Mesenchymal stem cell (in vitro differentiated cells and primary cell): ENCODE data around the gene KHNYN. TPM values are rescaled to one million over a fixed set of nuclear protein-coding genes. Genes with fewer than 3 reads are reported as not detected.

ENCODE experiments used
- DNase-seq: peaks from one replicate; pipeline ENCODE4 v3.0.0-alpha.2; 2013
- H2AFZ ChIP-seq: one replicate; pipeline ENCODE4 v1.6.1; 2013; ENCODE audit warnings: low read depth, mild to moderate bottlenecking, control low read depth, inconsistent platforms, low read length, moderate library complexity
- H2AK5ac ChIP-seq: 2 replicates; pipeline ENCODE4 v1.6.1; 2013; ENCODE audit warnings: low read length, moderate library complexity, mild to moderate bottlenecking, inconsistent platforms; ENCODE audit not compliant: severe bottlenecking
- H2BK120ac ChIP-seq: one replicate; pipeline ENCODE4 v1.6.1; 2013; ENCODE audit warnings: low read depth, mild to moderate bottlenecking, inconsistent platforms, low read length, moderate library complexity
- H2BK12ac ChIP-seq, 2 experiments: one replicate each; pipeline ENCODE4 v1.6.1; 2013; ENCODE audit warnings: inconsistent platforms in 2 of 2, low read length in 2 of 2, mild to moderate bottlenecking in 2 of 2, moderate library complexity in 2 of 2, control low read depth in 1 of 2
- H2BK15ac ChIP-seq: one replicate; pipeline ENCODE4 v1.6.1; 2013; ENCODE audit warnings: mild to moderate bottlenecking, low read depth, inconsistent platforms; ENCODE audit not compliant: poor library complexity, severe bottlenecking
- H2BK5ac ChIP-seq: 2 replicates; pipeline ENCODE4 v1.6.1; 2013; ENCODE audit warnings: low read depth, mild to moderate bottlenecking, low read length, control low read depth, inconsistent platforms; ENCODE audit not compliant: poor library complexity, severe bottlenecking
- H3K14ac ChIP-seq, 2 experiments: one replicate each; pipeline ENCODE4 v1.6.1; 2013; ENCODE audit warnings: inconsistent platforms in 2 of 2, low read length in 2 of 2, control low read depth in 1 of 2, mild to moderate bottlenecking in 1 of 2, moderate library complexity in 1 of 2
- H3K18ac ChIP-seq, 2 experiments: one replicate each; pipeline ENCODE4 v1.6.1; 2013; ENCODE audit warnings: inconsistent platforms in 2 of 2, low read length in 2 of 2, control low read depth in 1 of 2, low read depth in 1 of 2, mild to moderate bottlenecking in 1 of 2
- H3K23ac ChIP-seq, 2 experiments: one replicate each; pipeline ENCODE4 v1.6.1; 2013; ENCODE audit warnings: inconsistent platforms in 2 of 2, low read length in 2 of 2, mild to moderate bottlenecking in 2 of 2, moderate library complexity in 2 of 2, control low read depth in 1 of 2
- H3K27ac ChIP-seq: 2 replicates; pipeline ENCODE4 v1.5.1; 2013; ENCODE audit warnings: mild to moderate bottlenecking, moderate library complexity, low read length, control low read depth, inconsistent platforms; ENCODE audit not compliant: poor library complexity, severe bottlenecking
- H3K27me3 ChIP-seq, 2 experiments: 2 replicates each; pipeline versions ENCODE4 v1.6.1 to v1.7.0; 2013; ENCODE audit warnings: low read length in 2 of 2, mild to moderate bottlenecking in 2 of 2, moderate library complexity in 2 of 2, control low read depth in 1 of 2, inconsistent platforms in 1 of 2; ENCODE audit not compliant: control insufficient read depth in 1 of 2, insufficient read depth in 1 of 2
- H3K36me3 ChIP-seq, 2 experiments: 2 replicates each; pipeline versions ENCODE4 v1.6.1 to v1.7.0; 2013; ENCODE audit warnings: low read length in 2 of 2, control low read depth in 1 of 2, inconsistent platforms in 1 of 2, low read depth in 1 of 2, mild to moderate bottlenecking in 1 of 2; ENCODE audit not compliant: insufficient read depth in 2 of 2, control insufficient read depth in 1 of 2
- H3K4ac ChIP-seq, 2 experiments: one replicate each; pipeline ENCODE4 v1.6.1; 2013; ENCODE audit warnings: inconsistent platforms in 2 of 2, low read length in 2 of 2, mild to moderate bottlenecking in 2 of 2, moderate library complexity in 2 of 2, control low read depth in 1 of 2, low read depth in 1 of 2
- H3K4me1 ChIP-seq: 2 replicates; pipeline ENCODE4 v1.6.1; 2013; ENCODE audit warnings: low read depth, low read length, control low read depth; ENCODE audit not compliant: control insufficient read depth, insufficient read depth
- H3K4me2 ChIP-seq: 2 replicates; pipeline ENCODE4 v1.6.1; 2013; ENCODE audit warnings: low read length, mild to moderate bottlenecking, inconsistent platforms; ENCODE audit not compliant: poor library complexity, severe bottlenecking
- H3K4me3 ChIP-seq, 2 experiments: 2 replicates each; pipeline versions ENCODE4 v1.5.1 to v1.7.0; 2013; ENCODE audit warnings: low read length in 2 of 2, mild to moderate bottlenecking in 2 of 2, control low read depth in 1 of 2, low read depth in 1 of 2; ENCODE audit not compliant: insufficient read depth in 1 of 2
- H3K79me1 ChIP-seq: replicated peaks from 2 replicates; pipeline ENCODE4 v1.6.1; 2013; ENCODE audit warnings: mild to moderate bottlenecking, control low read depth, low read length, inconsistent platforms; ENCODE audit not compliant: poor library complexity, severe bottlenecking
- H3K9ac ChIP-seq: 2 replicates; pipeline ENCODE4 v1.7.0; 2013; ENCODE audit warnings: mild to moderate bottlenecking, low read length, moderate library complexity
- H3K9me3 ChIP-seq: 2 replicates; pipeline ENCODE4 v1.7.0; 2013; ENCODE audit warnings: mild to moderate bottlenecking, low read length; ENCODE audit not compliant: control insufficient read depth
- H4K8ac ChIP-seq: one replicate; pipeline ENCODE4 v1.6.1; 2013; ENCODE audit warnings: inconsistent platforms, mild to moderate bottlenecking, low read length, moderate library complexity
- H4K91ac ChIP-seq: one replicate; pipeline ENCODE4 v1.6.1; 2013; ENCODE audit warnings: mild to moderate bottlenecking, low read length, inconsistent platforms
- WGBS: methylation state at CpG from one replicate; pipeline ENCODE4 v1.1.7; 2013; ENCODE audit warnings: mixed read lengths; 5-methylcytosine and 5-hydroxymethylcytosine counted together
- polyA plus RNA-seq, 2 experiments: library from polyadenylated mRNA; stranded (reverse); fragments of 200-250 nt; gene quantifications; one replicate each; pipeline ENCODE4 v1.2.3, GENCODE V29; 2013

KHNYN gene
- 23.6 TPM for polyA plus RNA-seq (2013, experiment 1 of 2)
- 24.0 TPM for polyA plus RNA-seq (2013, experiment 2 of 2)

DNA sequence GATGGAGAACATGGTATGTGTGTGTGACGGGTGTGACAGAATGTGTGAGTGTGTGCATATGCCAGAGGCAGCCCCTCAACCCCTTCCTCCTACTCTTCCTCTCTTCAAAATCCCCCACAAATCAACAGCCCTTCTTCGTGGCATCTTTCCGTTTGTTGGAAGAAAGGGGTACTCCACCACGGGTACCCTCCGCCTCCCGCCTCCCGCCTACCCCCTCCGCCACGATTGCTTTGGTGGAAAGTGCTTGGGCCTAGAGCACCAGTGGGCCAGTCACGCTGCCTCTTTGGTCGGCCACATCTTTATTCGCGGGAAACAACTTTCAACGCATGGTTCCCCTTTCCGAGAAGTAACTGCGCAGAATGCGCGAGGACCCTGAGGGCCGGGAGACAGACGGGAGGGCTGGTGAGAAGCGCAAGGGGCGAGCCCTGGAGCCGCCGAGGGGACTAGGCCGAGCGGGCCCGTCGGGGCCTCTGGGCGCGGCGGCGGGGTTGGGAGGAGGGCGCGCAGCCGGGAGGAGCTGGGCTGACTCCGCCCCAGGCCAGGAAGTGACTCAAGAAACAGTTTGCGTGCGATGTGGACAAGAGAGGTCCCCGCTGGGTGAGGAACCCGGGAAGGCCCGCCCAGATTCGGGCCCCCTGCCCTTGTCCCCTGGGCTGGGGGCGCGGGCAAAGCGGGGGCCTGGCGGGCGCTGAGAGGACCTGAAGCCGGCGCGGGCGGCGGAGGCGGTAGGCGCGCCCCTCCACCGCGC lies at the start of gene KHNYN, which contains the start of gene CBLN3:
TSS of gene KHNYN (plus strand) at position 560 of the 748 bp plus-strand sequence. CDS start 777 bp downstream, outside the sequence.
TSS of gene CBLN3 (minus strand) at position 274 of the 748 bp plus-strand sequence. CDS start 614 bp downstream, outside the sequence.
- Histone ChIP-seq H3K9me3 (no peaks in the 10 kb centered on the region), H3K36me3 (peaks cover 12 to 33% of the 10 kb centered on the region in 2 experiments), H3K14ac (peak within 1 kb of the TSS in 1 of 2 experiments; percentile 97), H3K9ac (peak within 1 kb of the TSS; percentile 99), H4K8ac (peak within 1 kb of the TSS; percentile 90), H3K79me1 (peaks cover 9% of the 10 kb centered on the region), H2BK120ac (peak within 1 kb of the TSS; percentile 93), H3K27ac (peak within 1 kb of the TSS; percentile 89), H2BK12ac (peak within 1 kb of the TSS; percentile 87 to 94), H3K18ac (peak within 1 kb of the TSS; percentile 88 to 96), H2BK15ac (peak within 1 kb of the TSS; percentile 91), H4K91ac (peak within 1 kb of the TSS; percentile 98), H3K4me3 (peak within 1 kb of the TSS; percentile 75 to 99), H3K4me1 (peaks cover 26% of the 10 kb centered on the region), H2BK5ac (peak within 1 kb of the TSS; percentile 92), H2AK5ac (peak within 1 kb of the TSS; percentile 90), H3K4me2 (peak within 1 kb of the TSS; percentile 90), H3K4ac (peak within 1 kb of the TSS; percentile 90 to 98), H3K27me3 (no peaks in the 10 kb centered on the region), H2AFZ (peak within 1 kb of the TSS; percentile 42), H3K23ac (peak within 1 kb of the TSS in 1 of 2 experiments; percentile 90)
- WGBS: 10% methylated on average over 55 of the region's 57 CpGs
- peak; percentile 96 for DNase-seq

DNA sequence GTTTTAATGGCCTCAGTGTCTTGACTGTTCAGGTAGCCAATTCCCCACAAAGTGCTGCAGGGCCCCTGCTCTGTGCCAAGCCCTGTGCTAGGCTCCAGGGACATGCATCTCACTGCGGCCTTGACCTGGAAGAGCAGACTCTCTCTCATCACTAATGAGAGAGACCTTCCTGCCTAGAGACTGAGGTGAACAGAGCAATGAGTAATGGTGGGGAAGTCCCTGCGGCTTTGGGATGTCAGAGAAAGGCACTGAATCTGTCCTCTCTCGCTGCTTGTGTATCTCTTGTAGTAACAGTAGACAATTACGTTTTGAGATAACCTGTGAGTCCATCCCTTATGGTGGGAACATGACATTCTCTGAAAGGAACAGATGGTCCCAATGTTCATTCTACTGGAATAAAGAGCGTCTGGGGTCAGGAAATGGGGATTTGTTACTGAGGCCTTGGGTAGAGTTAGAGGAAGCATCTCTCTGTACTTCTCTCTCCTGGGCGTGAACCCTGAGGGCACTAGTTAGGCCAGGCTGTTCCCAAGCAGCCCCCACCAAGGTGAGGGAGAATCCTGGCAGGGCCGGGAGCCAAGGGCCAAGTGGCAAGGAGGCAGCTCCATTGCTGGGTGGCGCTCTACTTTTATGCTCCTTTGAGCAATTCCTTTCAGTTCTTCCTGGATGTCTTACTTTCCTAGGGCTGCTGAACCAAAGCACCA lies 48.2 kb upstream of the KHNYN start:
- no peak overlapping the region for H3K27ac ChIP-seq
- no peak overlapping the region for H4K91ac ChIP-seq
- H3K9me3 ChIP-seq: no peaks in the 10 kb centered on the region
- no peak overlapping the region for H4K8ac ChIP-seq
- no peak overlapping the region for H2AK5ac ChIP-seq
- H3K4me2 ChIP-seq: no peak overlapping the region
- no peak overlapping the region for H2AFZ ChIP-seq
- H2BK5ac ChIP-seq: no peak overlapping the region
- 86% methylated on average over 8 of the region's 8 CpGs for WGBS
- no peak overlapping the region for H3K23ac ChIP-seq
- H3K27me3 ChIP-seq: peaks cover 0 to 11% of the 10 kb centered on the region in 2 experiments
- DNase-seq: no peak
- no peak overlapping the region for H2BK120ac ChIP-seq
- H3K18ac ChIP-seq: no peak overlapping the region
- no peak overlapping the region for H3K9ac ChIP-seq
- no peaks in the 10 kb centered on the region for H3K79me1 ChIP-seq
- H3K4ac ChIP-seq: no peak overlapping the region
- no peak overlapping the region for H2BK15ac ChIP-seq
- peaks cover 20 to 26% of the 10 kb centered on the region in 2 experiments for H3K36me3 ChIP-seq
- H3K4me3 ChIP-seq: no peak overlapping the region
- no peaks in the 10 kb centered on the region for H3K4me1 ChIP-seq
- H2BK12ac ChIP-seq: no peak overlapping the region
- no peak overlapping the region for H3K14ac ChIP-seq

DNA sequence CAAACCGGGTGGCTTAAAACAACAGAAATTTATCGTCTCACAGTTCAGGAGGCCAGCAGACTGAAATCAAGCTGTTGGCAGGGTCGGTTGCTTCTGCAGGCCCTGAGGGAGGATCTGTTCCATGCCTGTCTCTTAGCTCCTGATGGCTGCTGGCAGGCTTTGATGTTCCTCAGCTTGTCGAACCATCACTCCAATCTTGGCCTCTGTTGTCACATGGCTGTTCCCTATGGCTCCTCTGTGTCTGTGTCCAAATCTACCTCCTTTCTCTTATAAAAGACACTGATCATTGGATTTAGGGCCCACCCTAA lies 47.7 kb upstream of the KHNYN start:
- Histone ChIP-seq H3K9me3 (no peaks in the 10 kb centered on the region), H3K27me3 (peaks cover 0 to 16% of the 10 kb centered on the region in 2 experiments), H3K4ac (no peak overlapping the region), H2BK5ac (no peak overlapping the region), H2BK12ac (no peak overlapping the region), H3K79me1 (no peaks in the 10 kb centered on the region), H3K14ac (no peak overlapping the region), H2BK15ac (no peak overlapping the region), H4K8ac (no peak overlapping the region), H2AK5ac (no peak overlapping the region), H4K91ac (no peak overlapping the region), H3K23ac (no peak overlapping the region), H3K4me3 (no peak overlapping the region), H2BK120ac (no peak overlapping the region), H3K36me3 (peaks cover 16 to 21% of the 10 kb centered on the region in 2 experiments), H3K27ac (no peak overlapping the region), H3K4me1 (no peaks in the 10 kb centered on the region), H3K18ac (no peak overlapping the region), H2AFZ (no peak overlapping the region), H3K4me2 (no peak overlapping the region), H3K9ac (no peak overlapping the region)
- DNase-seq: no peak
- WGBS: 83% methylated on average over 4 of the region's 4 CpGs

DNA sequence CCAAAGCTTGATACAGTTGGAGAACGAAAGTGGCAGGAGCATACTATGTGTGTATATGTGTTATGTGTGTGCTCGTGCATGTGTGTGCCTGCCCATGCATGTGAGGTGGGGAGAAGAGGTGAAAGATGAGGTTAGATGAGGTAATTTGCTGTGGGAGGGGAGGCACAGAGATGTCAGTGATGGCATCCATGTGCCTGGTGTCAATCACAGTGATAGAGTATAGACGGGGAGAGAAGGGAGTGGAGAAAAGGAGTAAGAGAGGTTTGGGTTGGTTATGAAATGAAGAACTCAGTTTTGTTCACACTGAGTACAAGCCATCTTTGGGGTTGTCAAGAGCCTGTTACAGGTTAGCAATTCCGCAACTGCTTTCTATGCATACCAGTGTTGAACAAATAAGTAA lies 45.6 kb upstream of the KHNYN start:
- no peak overlapping the region for H3K4me2 ChIP-seq
- peaks cover 0 to 35% of the 10 kb centered on the region in 2 experiments for H3K27me3 ChIP-seq
- H2BK5ac ChIP-seq: no peak overlapping the region
- no peaks in the 10 kb centered on the region for H3K9me3 ChIP-seq
- no peaks in the 10 kb centered on the region for H3K4me1 ChIP-seq
- no peak overlapping the region for H4K8ac ChIP-seq
- no peak overlapping the region for H2AK5ac ChIP-seq
- H2AFZ ChIP-seq: no peak overlapping the region
- H3K23ac ChIP-seq: no peak overlapping the region
- 80% methylated on average over 4 of the region's 4 CpGs for WGBS
- H2BK12ac ChIP-seq: no peak overlapping the region
- no peak overlapping the region for H2BK15ac ChIP-seq
- no peak overlapping the region for H3K27ac ChIP-seq
- no peak overlapping the region for H3K4ac ChIP-seq
- H3K14ac ChIP-seq: no peak overlapping the region
- H3K36me3 ChIP-seq: no peaks in the 10 kb centered on the region
- no peak overlapping the region for H3K9ac ChIP-seq
- H3K79me1 ChIP-seq: no peaks in the 10 kb centered on the region
- H2BK120ac ChIP-seq: no peak overlapping the region
- no peak overlapping the region for H3K4me3 ChIP-seq
- no peak overlapping the region for H3K18ac ChIP-seq
- H4K91ac ChIP-seq: no peak overlapping the region
- DNase-seq: no peak
